ENCODE results near the gene C5. TPM values are rescaled to one million over a fixed set of nuclear protein-coding genes. Genes with fewer than 3 reads are reported as not detected.

C5 gene
- total RNA-seq, 1 experiment from 2014 or later, result 0.57 TPM

GRCh38 chr9:121019273-121019672 is 30.8 kb downstream of the C5 start:
- H3K4me1 Mint-ChIP-seq, result peaks cover 6% of the 10 kb centered on the region; the same call in 1 of the 2 replicates
- CTCF ChIA-PET, result no interaction called here

DNA sequence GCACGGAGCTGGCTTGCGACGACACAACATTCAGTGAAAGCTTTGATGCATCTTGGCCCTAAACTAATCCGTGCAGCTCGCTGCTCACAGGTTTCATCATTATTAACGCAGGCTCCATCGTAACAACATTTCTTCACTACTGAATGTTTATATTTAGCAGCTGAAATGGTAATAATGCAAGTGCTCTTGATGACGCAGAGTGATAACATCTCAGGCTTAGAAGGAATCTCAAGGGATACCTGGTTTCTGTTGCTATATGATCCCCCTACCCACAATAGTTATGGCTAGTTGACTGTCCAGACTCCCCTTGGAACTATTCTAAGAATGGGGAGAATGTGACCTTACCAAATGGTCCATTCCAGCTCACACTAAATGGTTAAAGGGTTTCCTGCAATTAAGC is 36.2 kb downstream of the C5 start:
- H3K4me1 Mint-ChIP-seq, result peaks cover 6% of the 10 kb centered on the region; the same call in 1 of the 2 replicates
- ATAC-seq, result no peak
- no peaks in the 10 kb centered on the region for H3K9me3 Mint-ChIP-seq
- no peak overlapping the region for H3K27ac Mint-ChIP-seq
- ChIA-PET CTCF (interaction anchor here (0.6 to 1.9 kb wide), 4 partner anchors 33 to 372 kb away, joined by 3 to 10 read pairs (median 3); no protein-coding TSS in a partner anchor), POLR2A (no interaction called here)
- H3K27me3 Mint-ChIP-seq (ENCODE audit: low read depth), result no peaks in the 10 kb centered on the region; the same call in 1 of the 2 replicates
- DNase-seq (ENCODE audit: low spot score), result no peak
- H3K36me3 Mint-ChIP-seq, result no peaks in the 10 kb centered on the region
- H3K4me3 Mint-ChIP-seq, result no peak overlapping the region
- TF ChIP-seq ZNF263 (CRISPR knock-in tag; IDR thresholded peaks at IDR 0.05; ENCODE audit: low read depth) (no peak), E2F5 (CRISPR knock-in tag; IDR thresholded peaks at IDR 0.05) (no peak), GABPB1 (CRISPR knock-in tag; IDR thresholded peaks at IDR 0.05) (no peak), ERG (CRISPR knock-in tag; IDR thresholded peaks at IDR 0.05) (no peak), JUN (CRISPR knock-in tag; IDR thresholded peaks at IDR 0.05) (no peak), ZNF121 (CRISPR knock-in tag; IDR thresholded peaks at IDR 0.05) (no peak), CREM (CRISPR knock-in tag; IDR thresholded peaks at IDR 0.05) (no peak), ZNF281 (CRISPR knock-in tag; IDR thresholded peaks at IDR 0.05) (no peak)
- TF ChIP-seq, protein P1, sequence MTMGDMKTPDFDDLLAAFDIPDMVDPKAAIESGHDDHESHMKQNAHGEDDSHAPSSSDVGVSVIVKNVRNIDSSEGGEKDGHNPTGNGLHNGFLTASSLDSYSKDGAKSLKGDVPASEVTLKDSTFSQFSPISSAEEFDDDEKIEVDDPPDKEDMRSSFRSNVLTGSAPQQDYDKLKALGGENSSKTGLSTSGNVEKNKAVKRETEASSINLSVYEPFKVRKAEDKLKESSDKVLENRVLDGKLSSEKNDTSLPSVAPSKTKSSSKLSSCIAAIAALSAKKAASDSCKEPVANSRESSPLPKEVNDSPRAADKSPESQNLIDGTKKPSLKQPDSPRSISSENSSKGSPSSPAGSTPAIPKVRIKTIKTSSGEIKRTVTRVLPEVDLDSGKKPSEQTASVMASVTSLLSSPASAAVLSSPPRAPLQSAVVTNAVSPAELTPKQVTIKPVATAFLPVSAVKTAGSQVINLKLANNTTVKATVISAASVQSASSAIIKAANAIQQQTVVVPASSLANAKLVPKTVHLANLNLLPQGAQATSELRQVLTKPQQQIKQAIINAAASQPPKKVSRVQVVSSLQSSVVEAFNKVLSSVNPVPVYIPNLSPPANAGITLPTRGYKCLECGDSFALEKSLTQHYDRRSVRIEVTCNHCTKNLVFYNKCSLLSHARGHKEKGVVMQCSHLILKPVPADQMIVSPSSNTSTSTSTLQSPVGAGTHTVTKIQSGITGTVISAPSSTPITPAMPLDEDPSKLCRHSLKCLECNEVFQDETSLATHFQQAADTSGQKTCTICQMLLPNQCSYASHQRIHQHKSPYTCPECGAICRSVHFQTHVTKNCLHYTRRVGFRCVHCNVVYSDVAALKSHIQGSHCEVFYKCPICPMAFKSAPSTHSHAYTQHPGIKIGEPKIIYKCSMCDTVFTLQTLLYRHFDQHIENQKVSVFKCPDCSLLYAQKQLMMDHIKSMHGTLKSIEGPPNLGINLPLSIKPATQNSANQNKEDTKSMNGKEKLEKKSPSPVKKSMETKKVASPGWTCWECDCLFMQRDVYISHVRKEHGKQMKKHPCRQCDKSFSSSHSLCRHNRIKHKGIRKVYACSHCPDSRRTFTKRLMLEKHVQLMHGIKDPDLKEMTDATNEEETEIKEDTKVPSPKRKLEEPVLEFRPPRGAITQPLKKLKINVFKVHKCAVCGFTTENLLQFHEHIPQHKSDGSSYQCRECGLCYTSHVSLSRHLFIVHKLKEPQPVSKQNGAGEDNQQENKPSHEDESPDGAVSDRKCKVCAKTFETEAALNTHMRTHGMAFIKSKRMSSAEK (CRISPR knock-in tag; IDR thresholded peaks at IDR 0.05; ENCODE audit: borderline replicate concordance), result no peak
- TF ChIP-seq, protein P2, sequence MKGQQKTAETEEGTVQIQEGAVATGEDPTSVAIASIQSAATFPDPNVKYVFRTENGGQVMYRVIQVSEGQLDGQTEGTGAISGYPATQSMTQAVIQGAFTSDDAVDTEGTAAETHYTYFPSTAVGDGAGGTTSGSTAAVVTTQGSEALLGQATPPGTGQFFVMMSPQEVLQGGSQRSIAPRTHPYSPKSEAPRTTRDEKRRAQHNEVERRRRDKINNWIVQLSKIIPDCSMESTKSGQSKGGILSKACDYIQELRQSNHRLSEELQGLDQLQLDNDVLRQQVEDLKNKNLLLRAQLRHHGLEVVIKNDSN (CRISPR knock-in tag; IDR thresholded peaks at IDR 0.05), result no peak
- TF ChIP-seq, protein P3, sequence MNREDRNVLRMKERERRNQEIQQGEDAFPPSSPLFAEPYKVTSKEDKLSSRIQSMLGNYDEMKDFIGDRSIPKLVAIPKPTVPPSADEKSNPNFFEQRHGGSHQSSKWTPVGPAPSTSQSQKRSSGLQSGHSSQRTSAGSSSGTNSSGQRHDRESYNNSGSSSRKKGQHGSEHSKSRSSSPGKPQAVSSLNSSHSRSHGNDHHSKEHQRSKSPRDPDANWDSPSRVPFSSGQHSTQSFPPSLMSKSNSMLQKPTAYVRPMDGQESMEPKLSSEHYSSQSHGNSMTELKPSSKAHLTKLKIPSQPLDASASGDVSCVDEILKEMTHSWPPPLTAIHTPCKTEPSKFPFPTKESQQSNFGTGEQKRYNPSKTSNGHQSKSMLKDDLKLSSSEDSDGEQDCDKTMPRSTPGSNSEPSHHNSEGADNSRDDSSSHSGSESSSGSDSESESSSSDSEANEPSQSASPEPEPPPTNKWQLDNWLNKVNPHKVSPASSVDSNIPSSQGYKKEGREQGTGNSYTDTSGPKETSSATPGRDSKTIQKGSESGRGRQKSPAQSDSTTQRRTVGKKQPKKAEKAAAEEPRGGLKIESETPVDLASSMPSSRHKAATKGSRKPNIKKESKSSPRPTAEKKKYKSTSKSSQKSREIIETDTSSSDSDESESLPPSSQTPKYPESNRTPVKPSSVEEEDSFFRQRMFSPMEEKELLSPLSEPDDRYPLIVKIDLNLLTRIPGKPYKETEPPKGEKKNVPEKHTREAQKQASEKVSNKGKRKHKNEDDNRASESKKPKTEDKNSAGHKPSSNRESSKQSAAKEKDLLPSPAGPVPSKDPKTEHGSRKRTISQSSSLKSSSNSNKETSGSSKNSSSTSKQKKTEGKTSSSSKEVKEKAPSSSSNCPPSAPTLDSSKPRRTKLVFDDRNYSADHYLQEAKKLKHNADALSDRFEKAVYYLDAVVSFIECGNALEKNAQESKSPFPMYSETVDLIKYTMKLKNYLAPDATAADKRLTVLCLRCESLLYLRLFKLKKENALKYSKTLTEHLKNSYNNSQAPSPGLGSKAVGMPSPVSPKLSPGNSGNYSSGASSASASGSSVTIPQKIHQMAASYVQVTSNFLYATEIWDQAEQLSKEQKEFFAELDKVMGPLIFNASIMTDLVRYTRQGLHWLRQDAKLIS (CRISPR knock-in tag; IDR thresholded peaks at IDR 0.05; ENCODE audit: borderline replicate concordance), result no peak
- TF ChIP-seq, protein P4, sequence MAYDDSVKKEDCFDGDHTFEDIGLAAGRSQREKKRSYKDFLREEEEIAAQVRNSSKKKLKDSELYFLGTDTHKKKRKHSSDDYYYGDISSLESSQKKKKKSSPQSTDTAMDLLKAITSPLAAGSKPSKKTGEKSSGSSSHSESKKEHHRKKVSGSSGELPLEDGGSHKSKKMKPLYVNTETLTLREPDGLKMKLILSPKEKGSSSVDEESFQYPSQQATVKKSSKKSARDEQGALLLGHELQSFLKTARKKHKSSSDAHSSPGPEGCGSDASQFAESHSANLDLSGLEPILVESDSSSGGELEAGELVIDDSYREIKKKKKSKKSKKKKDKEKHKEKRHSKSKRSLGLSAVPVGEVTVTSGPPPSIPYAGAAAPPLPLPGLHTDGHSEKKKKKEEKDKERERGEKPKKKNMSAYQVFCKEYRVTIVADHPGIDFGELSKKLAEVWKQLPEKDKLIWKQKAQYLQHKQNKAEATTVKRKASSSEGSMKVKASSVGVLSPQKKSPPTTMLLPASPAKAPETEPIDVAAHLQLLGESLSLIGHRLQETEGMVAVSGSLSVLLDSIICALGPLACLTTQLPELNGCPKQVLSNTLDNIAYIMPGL (CRISPR knock-in tag; IDR thresholded peaks at IDR 0.05), result no peak

More at GRCh38 chr9:121019273-121019672, 30.8 kb downstream of the C5 start:
- no peak for DNase-seq (ENCODE audit: low spot score)
- Mint-ChIP-seq H3K36me3 (no peaks in the 10 kb centered on the region), H3K4me3 (no peak overlapping the region), H3K27ac (no peak overlapping the region), H3K27me3 (ENCODE audit: low read depth) (no peaks in the 10 kb centered on the region), H3K9me3 (0 out of 2 replicates have a peak, but pooled peaks cover 3% of the 10 kb centered on the region)
- TF ChIP-seq CREM (CRISPR knock-in tag; IDR thresholded peaks at IDR 0.05) (no peak), NR2C2 (CRISPR knock-in tag; IDR thresholded peaks at IDR 0.05) (no peak), ATF6 (CRISPR knock-in tag; IDR thresholded peaks at IDR 0.05) (no peak)
- POLR2A ChIA-PET, result no interaction called here
- ATAC-seq, result no peak

Measured in WTC11 (cell line).